Adrenal gland (tissue), 12 donors: ENCODE measurements around the gene CNTNAP2. TPM values are rescaled to one million over a fixed set of nuclear protein-coding genes. Genes with fewer than 3 reads are reported as not detected.

Source experiments
- DNase-seq, 7 donors: peaks; one replicate each; pipeline ENCODE4 v3.0.0-alpha.2; 2019 to 2020
- H3K27ac ChIP-seq, 5 donors: fragments of 200-600 bp; sonication (generic) in 4 of 5; 1 replicate in 3 of 5; 2 replicates in 2 of 5; pipeline versions ENCODE4 v1.5.1 to v1.8.0; 2016 to 2020; ENCODE audit warnings: mild to moderate bottlenecking in 1 of 5
- H3K27me3 ChIP-seq: fragments of 200-600 bp; 2 replicates; pipeline ENCODE4 v1.8.0; 2021
- H3K36me3 ChIP-seq, 2 donors: fragments of 200-600 bp; replicated peaks in 1 of 2; 1 replicate in 1 of 2; 2 replicates in 1 of 2; pipeline versions ENCODE4 v1.5.1 to v1.8.0; 2018 to 2022
- H3K4me1 ChIP-seq, 2 donors: fragments of 200-600 bp; replicated peaks in 1 of 2; 1 replicate in 1 of 2; 2 replicates in 1 of 2; pipeline versions ENCODE4 v1.5.1 to v1.8.0; 2018 to 2021
- H3K4me3 ChIP-seq, 4 donors: fragments of 200-600 bp; sonication (generic) in 3 of 4; one replicate each; pipeline ENCODE4 v1.5.1; 2016 to 2018
- H3K9me3 ChIP-seq, 3 donors: fragments of 200-600 bp; sonication (generic) in 1 of 3; replicated peaks in 1 of 3; 1 replicate in 2 of 3; 2 replicates in 1 of 3; pipeline versions ENCODE4 v1.5.1 to v1.8.0; 2016 to 2021
- CTCF ChIP-seq, 6 experiments: fragments of 450-650 bp in 4 of 6; fragments of 200-600 bp in 2 of 6; sonication (generic) in 1 of 6; IDR thresholded peaks; 1 replicate in 5 of 6; 2 replicates in 1 of 6; pipeline versions ENCODE4 v1.5.1 to v1.8.0; 2016 to 2021; ENCODE audit warnings: antibody characterized with exemption in 6 of 6, mild to moderate bottlenecking in 2 of 6, moderate library complexity in 1 of 6
- POLR2A ChIP-seq, 2 donors: fragments of 450-650 bp; IDR thresholded peaks; one replicate each; pipeline ENCODE4 v1.6.1; 2017; ENCODE audit warnings: antibody characterized with exemption in 2 of 2, mild to moderate bottlenecking in 2 of 2, moderate library complexity in 1 of 2
- WGBS, 4 donors: extraction: QIAGEN DNeasy Blood & Tissue Kit in 2 of 4; methylation state at CpG; one replicate each; pipeline versions ENCODE4 v1.1.5 to v1.1.7; 2013 to 2017; 5-methylcytosine and 5-hydroxymethylcytosine counted together
- intact Hi-C, 2 donors: fragments of 100-400 bp; cut with DNase I; formaldehyde crosslinking; loops; one replicate each; pipeline versions ENCODE4 v1.14.1 to v1.15.0; 2022 to 2023
- polyA plus RNA-seq, 3 donors: library from polyadenylated mRNA; stranded (reverse); fragments of 200-250 nt in 2 of 3; fragments of 350-450 nt in 1 of 3; fragmentation: Illumina TruSeq in 1 of 3; extraction: RNeasy Lipid Tissue Mini Kit (QIAGEN cat#74804) in 1 of 3; gene quantifications; one replicate each; pipeline ENCODE4 v1.2.3, GENCODE V29; 2013 to 2014
- total RNA-seq, 9 donors: library from RNA; depleted of rRNA in 4 of 9; stranded (reverse); fragments of >200 nt in 4 of 9; fragments of 120-200 nt in 1 of 9; fragmentation: NEBNext Ultra II Directional in 1 of 9; extraction: Animal tissue kit (Norgen Biotek cat#: 25700) in 1 of 9; gene quantifications; one replicate each; pipeline versions ENCODE4 v1.1.0 to v1.2.4, GENCODE V29; 2013 to 2023
- donor health status: healthy with polysubstance abuse.
- donor health status: Bipolar disorder and iron deficiency.
- donor health status: DM: yes; HTN: yes; CAD: no.
- donor health status: DM: no; HTN: no; CAD: no.
- donor health status: DM: no; HTN: no; CAD: no.
- donor health status: DM: yes; HTN: yes; CAD: no.

CNTNAP2 gene
- total and polyA plus RNA-seq, 12 donors = 0.14 to 6.3 (median 1.8) TPM; not detected in 2

GRCh38 chr7:147971606-147972110 is 1855.1 kb downstream of the CNTNAP2 start:
- no peak overlapping the region for H3K4me3 ChIP-seq
- DNase-seq = no peak
- no peaks in the 10 kb centered on the region for H3K4me1 ChIP-seq
- intact Hi-C loops = no loop called here
- H3K36me3 ChIP-seq = no peaks in the 10 kb centered on the region
- TF ChIP-seq CTCF (IDR thresholded peaks at IDR 0.05) = no peak
- TF ChIP-seq POLR2A (IDR thresholded peaks at IDR 0.05) = no peak
- no peaks in the 10 kb centered on the region for H3K9me3 ChIP-seq
- no peaks in the 10 kb centered on the region for H3K27me3 ChIP-seq
- 67 to 86% (median 77%) methylated on average over 2 of the region's 2 CpGs for WGBS, 4 donors
- no peak overlapping the region for H3K27ac ChIP-seq

GRCh38 chr7:147978201-147978600 is 1861.6 kb downstream of the CNTNAP2 start:
- 53 to 68% (median 61%) methylated on average over 2 of the region's 2 CpGs for WGBS, 4 donors
- Histone ChIP-seq H3K27ac (no peak overlapping the region), H3K4me1 (no peaks in the 10 kb centered on the region), H3K4me3 (no peak overlapping the region), H3K36me3 (no peaks in the 10 kb centered on the region), H3K9me3 (no peaks in the 10 kb centered on the region), H3K27me3 (no peaks in the 10 kb centered on the region)
- DNase-seq = no peak
- intact Hi-C loops = no loop called here
- no peak for TF ChIP-seq CTCF (IDR thresholded peaks at IDR 0.05)
- TF ChIP-seq POLR2A (IDR thresholded peaks at IDR 0.05) = no peak

- 51 to 62% (median 58%) methylated on average over 5 of the region's 5 CpGs for WGBS, 4 donors
- intact Hi-C loops = no loop called here
- TF ChIP-seq CTCF (IDR thresholded peaks at IDR 0.05) (no peak), POLR2A (IDR thresholded peaks at IDR 0.05) (no peak)
- no peak for DNase-seq
- no peaks in the 10 kb centered on the region for H3K27me3 ChIP-seq
- H3K9me3 ChIP-seq = no peaks in the 10 kb centered on the region
- no peak overlapping the region for H3K27ac ChIP-seq
- H3K4me3 ChIP-seq = no peak overlapping the region
- no peaks in the 10 kb centered on the region for H3K36me3 ChIP-seq
- no peaks in the 10 kb centered on the region for H3K4me1 ChIP-seq
Observed at GRCh38 chr7:147978651-147979050, 1862.0 kb downstream of the CNTNAP2 start.

- no peak for DNase-seq
- no peaks in the 10 kb centered on the region for H3K4me1 ChIP-seq
- no peak overlapping the region for H3K4me3 ChIP-seq
- H3K27ac ChIP-seq = no peak overlapping the region
- intact Hi-C loops = no loop called here
- no peaks in the 10 kb centered on the region for H3K9me3 ChIP-seq
- H3K36me3 ChIP-seq = no peaks in the 10 kb centered on the region
- no peaks in the 10 kb centered on the region for H3K27me3 ChIP-seq
- WGBS, 4 donors = 67 to 79% (median 74%) methylated on average over 3 to 4 of the region's 4 CpGs
- TF ChIP-seq POLR2A (IDR thresholded peaks at IDR 0.05) = no peak
- no peak for TF ChIP-seq CTCF (IDR thresholded peaks at IDR 0.05)
Observed at GRCh38 chr7:147980826-147981813, 1864.5 kb downstream of the CNTNAP2 start.
